ENCODE results near the gene ROR2. TPM values are rescaled to one million over a fixed set of nuclear protein-coding genes. Genes with fewer than 3 reads are reported as not detected.

Gene ROR2
- total RNA-seq, 1 experiment from 2014 or later, result not detected

GRCh38 chr9:91572811-91573210 lies 377.2 kb downstream of the ROR2 start:
- intact Hi-C loops (cut with micrococcal nuclease), result no loop called here
- POLR2A ChIA-PET (ENCODE audit: unreplicated experiment), result no interaction called here

GRCh38 chr9:91572044-91572443 lies 378.0 kb downstream of the ROR2 start:
- H3K4me3 ChIP-seq (ENCODE audit: low read length), result no peak overlapping the region
- no peak for DNase-seq
- H2AFZ ChIP-seq (ENCODE audit: low read length), result no peak overlapping the region
- H3F3A ChIP-seq (ENCODE audit: low read length, unreplicated experiment), result no peaks in the 10 kb centered on the region
- TF ChIP-seq CTCF (conservative IDR thresholded peaks at IDR 0.05; ENCODE audit: low read depth, low read length), result no peak
- TF ChIP-seq EZH2 (IDR thresholded peaks at IDR 0.05; ENCODE audit: low read length, unreplicated experiment), result no peak
- no peak for TF ChIP-seq EZH2phosphoT487 (IDR thresholded peaks at IDR 0.05; ENCODE audit: borderline replicate concordance, low read length)
- H3K9me2 ChIP-seq (replicated peaks; ENCODE audit: low read length), result no peaks in the 10 kb centered on the region
- H3K9ac ChIP-seq (ENCODE audit: low read length), result no peak overlapping the region
- H3K27me3 ChIP-seq (ENCODE audit: low read length), result no peaks in the 10 kb centered on the region
- ChIA-PET POLR2A (ENCODE audit: unreplicated experiment) (no interaction called here), CTCF (no interaction called here)
- H3K9me3 ChIP-seq (ENCODE audit: low read length), result no peaks in the 10 kb centered on the region
- ATAC-seq, result no peak
- H4K20me1 ChIP-seq (ENCODE audit: low read length), result no peaks in the 10 kb centered on the region
- H3K4me2 ChIP-seq (ENCODE audit: low read length), result no peak overlapping the region
- H3K79me2 ChIP-seq (ENCODE audit: low read length), result no peaks in the 10 kb centered on the region
- BruUV-seq (replicated peaks), result no TSS peak
- H3K4me1 ChIP-seq (ENCODE audit: insufficient read depth, low read length), result no peaks in the 10 kb centered on the region
- intact Hi-C loops (cut with micrococcal nuclease), result no loop called here
- no peaks in the 10 kb centered on the region for H3K36me3 ChIP-seq (ENCODE audit: low read depth, low read length)
- H3K27ac ChIP-seq (ENCODE audit: low read length), result no peak overlapping the region

More at GRCh38 chr9:91572811-91573210, 377.2 kb downstream of the ROR2 start:
- Histone ChIP-seq H3K9me2 (replicated peaks; ENCODE audit: low read length) (no peaks in the 10 kb centered on the region), H3K9ac (ENCODE audit: low read length) (no peak overlapping the region), H3F3A (ENCODE audit: low read length, unreplicated experiment) (no peaks in the 10 kb centered on the region), H3K79me2 (ENCODE audit: low read length) (no peaks in the 10 kb centered on the region), H3K4me1 (ENCODE audit: insufficient read depth, low read length) (no peaks in the 10 kb centered on the region), H3K27me3 (ENCODE audit: low read length) (no peaks in the 10 kb centered on the region), H4K20me1 (ENCODE audit: low read length) (no peaks in the 10 kb centered on the region), H3K27ac (ENCODE audit: low read length) (no peak overlapping the region), H3K36me3 (ENCODE audit: low read depth, low read length) (no peaks in the 10 kb centered on the region), H3K4me3 (ENCODE audit: low read length) (no peak overlapping the region), H2AFZ (ENCODE audit: low read length) (no peak overlapping the region), H3K4me2 (ENCODE audit: low read length) (no peak overlapping the region), H3K9me3 (ENCODE audit: low read length) (no peaks in the 10 kb centered on the region)
- TF ChIP-seq EZH2phosphoT487 (IDR thresholded peaks at IDR 0.05; ENCODE audit: borderline replicate concordance, low read length), result no peak
- no peak for TF ChIP-seq CTCF (conservative IDR thresholded peaks at IDR 0.05; ENCODE audit: low read depth, low read length)
- TF ChIP-seq EZH2 (IDR thresholded peaks at IDR 0.05; ENCODE audit: low read length, unreplicated experiment), result no peak
- ATAC-seq (no peak), DNase-seq (no peak)
- CTCF ChIA-PET, result no interaction called here
- BruUV-seq (replicated peaks), result no TSS peak

GRCh38 chr9:91571036-91571435 lies 379.0 kb downstream of the ROR2 start:
- Histone ChIP-seq H3K4me1 (ENCODE audit: insufficient read depth, low read length) (no peaks in the 10 kb centered on the region), H3K9me3 (ENCODE audit: low read length) (no peaks in the 10 kb centered on the region), H3K27me3 (ENCODE audit: low read length) (no peaks in the 10 kb centered on the region), H3K4me3 (ENCODE audit: low read length) (no peak overlapping the region), H3K9me2 (replicated peaks; ENCODE audit: low read length) (no peaks in the 10 kb centered on the region), H3K36me3 (ENCODE audit: low read depth, low read length) (no peaks in the 10 kb centered on the region), H3K4me2 (ENCODE audit: low read length) (no peak overlapping the region), H3K27ac (ENCODE audit: low read length) (no peak overlapping the region), H3F3A (ENCODE audit: low read length, unreplicated experiment) (no peaks in the 10 kb centered on the region), H2AFZ (ENCODE audit: low read length) (no peak overlapping the region), H4K20me1 (ENCODE audit: low read length) (no peaks in the 10 kb centered on the region), H3K9ac (ENCODE audit: low read length) (no peak overlapping the region), H3K79me2 (ENCODE audit: low read length) (no peaks in the 10 kb centered on the region)
- no TSS peak for BruUV-seq (replicated peaks)
- no peak for ATAC-seq
- ChIA-PET CTCF (no interaction called here), POLR2A (ENCODE audit: unreplicated experiment) (no interaction called here)
- no peak for TF ChIP-seq EZH2 (IDR thresholded peaks at IDR 0.05; ENCODE audit: low read length, unreplicated experiment)
- no peak for TF ChIP-seq EZH2phosphoT487 (IDR thresholded peaks at IDR 0.05; ENCODE audit: borderline replicate concordance, low read length)
- TF ChIP-seq CTCF (conservative IDR thresholded peaks at IDR 0.05; ENCODE audit: low read depth, low read length), result no peak
- DNase-seq, result no peak
- intact Hi-C loops (cut with micrococcal nuclease), result no loop called here

Data from PC-3 (cell line).